HEK293 (cell line): ENCODE results near the gene TRPV6.

Source experiments
- CTCF ChIA-PET: fragments of 350-600 bp; formaldehyde crosslinking; extraction: SDS; loops from one replicate; lab custom pipeline; 2021; ENCODE audit warnings: antibody characterized with exemption; lab: Yijun Ruan, JAX
- POLR2A ChIA-PET: fragments of 300-600 bp; formaldehyde crosslinking; extraction: SDS; loops from one replicate; lab custom pipeline; 2020; ENCODE audit warnings: antibody characterized with exemption, inconsistent platforms; lab: Yijun Ruan, JAX
- H3K27ac ChIP-seq: fragments of 200-500 bp; sonication (Bioruptor generic); 2 replicates; pipeline ENCODE4 v1.5.1; 2014; ENCODE audit warnings: low read depth, low read length, control low read depth, inconsistent platforms; ENCODE audit errors: extremely low read depth
- H3K36me3 ChIP-seq, 2 experiments: fragments of 200-500 bp in 1 of 2; sonication (Bioruptor generic) in 1 of 2; 1 replicate in 1 of 2; 2 replicates in 1 of 2; pipeline ENCODE4 v1.5.1; 2014 to 2017; ENCODE audit warnings: inconsistent platforms in 2 of 2, low read length in 2 of 2; ENCODE audit not compliant: control insufficient read depth in 2 of 2, insufficient read depth in 1 of 2
- H3K4me1 ChIP-seq: fragments of 200-500 bp; sonication (Bioruptor generic); 2 replicates; pipeline ENCODE4 v1.5.1; 2014; ENCODE audit warnings: mild to moderate bottlenecking, low read length, inconsistent platforms; ENCODE audit not compliant: control insufficient read depth, insufficient read depth
- H3K4me3 ChIP-seq: 2 replicates; pipeline ENCODE4 v1.5.1; 2011; ENCODE audit warnings: low read depth, mild to moderate bottlenecking, control low read depth, low read length, moderate library complexity
- H3K9me3 ChIP-seq: fragments of 200-500 bp; sonication (Bioruptor generic); 2 replicates; pipeline ENCODE4 v1.5.1; 2014; ENCODE audit warnings: low read depth, low read length, inconsistent platforms; ENCODE audit not compliant: control insufficient read depth, insufficient read depth
- CTCF ChIP-seq: fragments of 450-650 bp; formaldehyde crosslinking; IDR thresholded peaks from 2 replicates; pipeline ENCODE4 v1.5.1; 2016; ENCODE audit warnings: missing biosample characterization, missing genetic modification characterization
- ELK4 ChIP-seq: IDR thresholded peaks from 2 replicates; pipeline ENCODE4 v1.6.1; 2011; ENCODE audit warnings: mild to moderate bottlenecking, low read depth, low read length, borderline replicate concordance
- KLF1 ChIP-seq: fragments of 450-650 bp; formaldehyde crosslinking; IDR thresholded peaks from 2 replicates; pipeline ENCODE4 v1.5.1; 2016; ENCODE audit warnings: missing biosample characterization, missing genetic modification characterization
- PRDM1 ChIP-seq: fragments of 450-650 bp; formaldehyde crosslinking; IDR thresholded peaks from 2 replicates; pipeline ENCODE4; 2016; ENCODE audit warnings: missing biosample characterization, missing genetic modification characterization
- ZBTB21 ChIP-seq: fragments of 450-650 bp; formaldehyde crosslinking; IDR thresholded peaks from 2 replicates; pipeline ENCODE4 v1.5.1; 2017; ENCODE audit warnings: missing biosample characterization, missing genetic modification characterization
- ZBTB7A ChIP-seq: fragments of 450-650 bp; formaldehyde crosslinking; IDR thresholded peaks from 2 replicates; pipeline ENCODE4 v1.5.1; 2016; ENCODE audit warnings: low read depth, missing biosample characterization, missing genetic modification characterization
- ZNF121 ChIP-seq: fragments of 450-650 bp; formaldehyde crosslinking; IDR thresholded peaks from 2 replicates; pipeline ENCODE4 v1.5.1; 2016; ENCODE audit warnings: missing biosample characterization, missing genetic modification characterization
- ZNF148 ChIP-seq: fragments of 450-650 bp; formaldehyde crosslinking; IDR thresholded peaks from 2 replicates; pipeline ENCODE4 v1.5.0; 2017; ENCODE audit warnings: missing biosample characterization, missing genetic modification characterization, borderline replicate concordance
- ZNF19 ChIP-seq: fragments of 450-650 bp; formaldehyde crosslinking; IDR thresholded peaks from 2 replicates; pipeline ENCODE4; 2016; ENCODE audit warnings: missing biosample characterization, missing genetic modification characterization, low read depth
- ZNF311 ChIP-seq: fragments of 450-650 bp; formaldehyde crosslinking; IDR thresholded peaks from 2 replicates; pipeline ENCODE4 v1.5.1; 2017; ENCODE audit warnings: missing biosample characterization, missing genetic modification characterization, borderline replicate concordance
- ZNF341 ChIP-seq: fragments of 450-650 bp; formaldehyde crosslinking; IDR thresholded peaks from 2 replicates; pipeline ENCODE4; 2016; ENCODE audit warnings: low read depth, missing biosample characterization, missing genetic modification characterization
- ZNF394 ChIP-seq: fragments of 450-650 bp; formaldehyde crosslinking; IDR thresholded peaks from 2 replicates; pipeline ENCODE4 v1.5.1; 2016; ENCODE audit warnings: missing biosample characterization, missing genetic modification characterization, mild to moderate bottlenecking, moderate library complexity, borderline replicate concordance
- ZNF510 ChIP-seq: fragments of 450-650 bp; formaldehyde crosslinking; IDR thresholded peaks from 2 replicates; pipeline ENCODE4 v1.5.1; 2018; ENCODE audit warnings: mild to moderate bottlenecking, missing genetic modification characterization, missing biosample characterization; ENCODE audit not compliant: insufficient replicate concordance
- ZNF610 ChIP-seq: fragments of 450-650 bp; formaldehyde crosslinking; IDR thresholded peaks from 2 replicates; pipeline ENCODE4 v1.5.1; 2016; ENCODE audit warnings: missing biosample characterization, missing genetic modification characterization, borderline replicate concordance
- ZNF639 ChIP-seq: fragments of 450-650 bp; formaldehyde crosslinking; IDR thresholded peaks from 2 replicates; pipeline ENCODE4 v1.5.1; 2016; ENCODE audit warnings: missing biosample characterization, missing genetic modification characterization
- ZNF654 ChIP-seq: fragments of 450-650 bp; formaldehyde crosslinking; IDR thresholded peaks from 2 replicates; pipeline ENCODE4 v1.5.1; 2016; ENCODE audit warnings: low read depth, missing biosample characterization, missing genetic modification characterization
- ZNF843 ChIP-seq: fragments of 450-650 bp; formaldehyde crosslinking; IDR thresholded peaks from 2 replicates; pipeline ENCODE4 v1.5.1; 2016; ENCODE audit warnings: missing biosample characterization, missing genetic modification characterization

TRPV6 gene

GRCh38 chr7:142867097-142867378 is 18.5 kb downstream of the TRPV6 start (continued):
- TF ChIP-seq ZNF510 = no peak
- no peak for TF ChIP-seq ZBTB21 (tag by site-specific recombination)
- TF ChIP-seq ZNF394 (tag by site-specific recombination) = no peak
- no peak for TF ChIP-seq ZNF341 (tag by site-specific recombination)

GRCh38 chr7:142866361-142867096 is 19.0 kb downstream of the TRPV6 start:
- POLR2A ChIA-PET = no interaction called here
- H3K36me3 ChIP-seq = peaks cover 0 to 13% of the 10 kb centered on the region in 2 experiments; a peak in 1 of 3 replicates
- H3K9me3 ChIP-seq = no peaks in the 10 kb centered on the region
- H3K4me1 ChIP-seq = no peaks in the 10 kb centered on the region
- H3K27ac ChIP-seq = no peak overlapping the region
- CTCF ChIA-PET = interaction anchor here (0.5 to 2.9 kb wide), 20 partner anchors 8 to 455 kb away, joined by 3 to 18 read pairs (median 4); partner anchors contain the start of gene EPHB6
- TF ChIP-seq ZNF654 (tag by site-specific recombination) = 0 out of 2 replicates have a peak, but pooled peaks have one; percentile 23
- no peak for TF ChIP-seq PRDM1 (tag by site-specific recombination)
- TF ChIP-seq CTCF (tag by site-specific recombination) = peak; percentile 38; the same call in 1 of the 2 replicates
- no peak overlapping the region for H3K4me3 ChIP-seq

- POLR2A ChIA-PET = no interaction called here
- TF ChIP-seq ELK4 = no peak
- TF ChIP-seq KLF1 (tag by site-specific recombination) = no peak
- no peak for TF ChIP-seq ZBTB7A (tag by site-specific recombination)
- no peak for TF ChIP-seq ZNF639 (tag by site-specific recombination)
- no peak for TF ChIP-seq ZNF19 (tag by site-specific recombination)
- TF ChIP-seq ZNF148 = no peak
- TF ChIP-seq ZNF121 = no peak
- no peak for TF ChIP-seq ZNF843
- TF ChIP-seq ZNF311 (tag by site-specific recombination) = no peak
- TF ChIP-seq ZNF610 (tag by site-specific recombination) = no peak
These were observed 19.8 kb downstream of the TRPV6 start for GRCh38 chr7:142865766-142866165.

More at GRCh38 chr7:142865766-142866165, 19.8 kb downstream of the TRPV6 start:
- Histone ChIP-seq H3K27ac (no peak overlapping the region), H3K4me3 (no peak overlapping the region), H3K36me3 (peaks cover 0 to 9% of the 10 kb centered on the region in 2 experiments; a peak in 1 of 3 replicates), H3K4me1 (no peaks in the 10 kb centered on the region), H3K9me3 (no peaks in the 10 kb centered on the region)
- CTCF ChIA-PET = interaction anchor here (0.6 to 2.9 kb wide), 17 partner anchors 8 to 405 kb away, joined by 3 to 18 read pairs (median 3); partner anchors contain the start of gene EPHB6
